Endothelial cell of umbilical vein (primary cell): Measurements from ENCODE around the gene CCDC171. TPM values are rescaled to one million over a fixed set of nuclear protein-coding genes. Genes with fewer than 3 reads are reported as not detected.

Experiments used
- BruUV-seq: library from RNA; stranded (reverse); fragments of 400-500 nt; replicated peaks from 2 replicates; lab custom pipeline; 2021; lab: Mats Ljungman, UMichigan
- CTCF ChIA-PET: fragments of 300-600, 350-600 bp; sonication (Branson Sonifier 250); formaldehyde crosslinking; loops from one replicate; lab custom pipeline; 2021; ENCODE audit warnings: antibody characterized with exemption, inconsistent platforms; lab: Charles Lee
- POLR2A ChIA-PET: fragments of 300-600, 350-600 bp; sonication (Branson Sonifier 250); formaldehyde crosslinking; loops from one replicate; lab custom pipeline; 2021; ENCODE audit warnings: antibody characterized with exemption, inconsistent platforms; lab: Charles Lee
- DNase-seq: peaks from one replicate; pipeline ENCODE4 v3.0.0-alpha.2; 2011; ENCODE audit warnings: low read depth, low spot score
- FAIRE-seq: peaks from 2 replicates; lab custom pipeline; 2011; peaks lifted over from hg19 to GRCh38; lab: Jason Lieb, UNC
- H2AFZ ChIP-seq: 2 replicates; pipeline ENCODE4 v1.6.0; 2012; ENCODE audit warnings: low read depth, low read length, control low read depth, inconsistent platforms
- H3K27ac ChIP-seq: 2 replicates; pipeline ENCODE4 v1.5.1; 2011; ENCODE audit warnings: low read depth, mild to moderate bottlenecking, control low read depth, low read length, moderate library complexity; ENCODE audit not compliant: insufficient read depth
- H3K27me3 ChIP-seq, 2 experiments: 2 replicates each; pipeline versions ENCODE4 v1.6.0 to v1.6.1; 2011; ENCODE audit warnings: low read length in 2 of 2, mixed read lengths in 1 of 2; ENCODE audit not compliant: control insufficient read depth in 2 of 2, insufficient read depth in 2 of 2
- H3K36me3 ChIP-seq, 2 experiments: 2 replicates in 1 of 2; 3 replicates in 1 of 2; pipeline ENCODE4 v1.5.1; 2011; ENCODE audit warnings: low read length in 2 of 2, mild to moderate bottlenecking in 1 of 2, moderate library complexity in 1 of 2; ENCODE audit not compliant: control insufficient read depth in 2 of 2, insufficient read depth in 2 of 2; ENCODE audit errors: extremely low read depth in 1 of 2
- H3K4me1 ChIP-seq: 3 replicates; pipeline ENCODE4 v1.5.1; 2011; ENCODE audit warnings: mild to moderate bottlenecking, low read length; ENCODE audit not compliant: control insufficient read depth, insufficient read depth; ENCODE audit errors: extremely low read depth
- H3K4me2 ChIP-seq: 2 replicates; pipeline ENCODE4 v1.6.1; 2011; ENCODE audit warnings: low read length, control low read depth, mixed read lengths; ENCODE audit not compliant: insufficient read depth
- H3K4me3 ChIP-seq, 3 experiments: fragments of 200-600 bp in 1 of 3; sonication (generic), shearing (Covaris generic) in 1 of 3; replicated peaks in 1 of 3; 2 replicates each; pipeline ENCODE4 v1.5.1; 2011 to 2016; ENCODE audit warnings: control low read depth in 3 of 3, low read length in 3 of 3, mild to moderate bottlenecking in 2 of 3, inconsistent platforms in 1 of 3, low read depth in 1 of 3, moderate library complexity in 1 of 3; ENCODE audit not compliant: insufficient read depth in 1 of 3
- H3K79me2 ChIP-seq: 2 replicates; pipeline ENCODE4 v1.6.0; 2012; ENCODE audit warnings: low read length, inconsistent platforms; ENCODE audit not compliant: control insufficient read depth, insufficient read depth
- H3K9ac ChIP-seq: replicated peaks from 2 replicates; pipeline ENCODE3; 2011; ENCODE audit warnings: low read length, control low read depth; ENCODE audit not compliant: insufficient read depth; ENCODE audit errors: extremely low read depth
- H3K9me1 ChIP-seq: replicated peaks from 3 replicates; pipeline ENCODE4 v1.6.0; 2011; ENCODE audit warnings: mild to moderate bottlenecking, low read length; ENCODE audit not compliant: control insufficient read depth, insufficient read depth; ENCODE audit errors: extremely low read depth
- H3K9me3 ChIP-seq: replicated peaks from 2 replicates; pipeline ENCODE4 v1.5.1; 2012; ENCODE audit warnings: low read length, inconsistent platforms; ENCODE audit not compliant: control insufficient read depth, insufficient read depth
- H4K20me1 ChIP-seq: replicated peaks from 2 replicates; pipeline ENCODE3; 2011; ENCODE audit warnings: mild to moderate bottlenecking, low read length; ENCODE audit not compliant: control insufficient read depth, insufficient read depth; ENCODE audit errors: extremely low read depth
- EZH2 ChIP-seq: IDR thresholded peaks from 2 replicates; pipeline ENCODE4 v1.6.1; 2012; ENCODE audit warnings: borderline replicate concordance, low read depth, mild to moderate bottlenecking, moderate library complexity, low read length, inconsistent platforms; ENCODE audit not compliant: severe bottlenecking
- FOS ChIP-seq: IDR thresholded peaks from 2 replicates; pipeline ENCODE4 v1.6.1; 2011; ENCODE audit warnings: mild to moderate bottlenecking, low read length, moderate library complexity, borderline replicate concordance; ENCODE audit not compliant: insufficient read depth
- GATA2 ChIP-seq: IDR thresholded peaks from 2 replicates; pipeline ENCODE4 v1.7.0; 2011; ENCODE audit warnings: low read depth, mild to moderate bottlenecking, moderate library complexity, mixed read lengths, low read length; ENCODE audit not compliant: insufficient read length, insufficient read depth
- JUN ChIP-seq: IDR thresholded peaks from 2 replicates; pipeline ENCODE4 v1.6.1; 2011; ENCODE audit warnings: borderline replicate concordance, low read depth; ENCODE audit not compliant: insufficient read length, insufficient read depth
- MYC ChIP-seq: IDR thresholded peaks from one replicate; pipeline ENCODE4 v1.6.1; 2011; ENCODE audit warnings: mild to moderate bottlenecking, low read depth, low read length
- POLR2A ChIP-seq: IDR thresholded peaks from 2 replicates; pipeline ENCODE4 v1.6.1; 2012; ENCODE audit warnings: low read depth, mild to moderate bottlenecking, control low read depth, low read length
- POLR2AphosphoS5 ChIP-seq: IDR thresholded peaks from 2 replicates; pipeline ENCODE4 v1.6.1; 2012; ENCODE audit warnings: low read depth, mild to moderate bottlenecking, control low read depth, low read length, moderate library complexity; ENCODE audit not compliant: insufficient read depth
- dilution Hi-C: fragments of 300-500 bp; cut with MboI; formaldehyde crosslinking; loops from one replicate; pipeline ENCODE4 v1.15.0; 2019; ENCODE audit warnings: low sequenced_read_pairs; ENCODE audit not compliant: extremely low pct_ligation_motif_present
- intact Hi-C: fragments of 100-400 bp; cut with micrococcal nuclease; formaldehyde crosslinking; loops from one replicate; pipeline ENCODE4 v1.10.0; 2022
- polyA plus RNA-seq, 4 experiments: library from polyadenylated mRNA; depleted of rRNA in 3 of 4; stranded (reverse) in 3 of 4; unstranded in 1 of 4; fragments of >200 nt; gene quantifications; 2 replicates each; pipeline versions ENCODE4 v1.2.1 to v1.2.3, GENCODE V29; 2011 to 2012; ENCODE audit warnings: missing spikeins in 1 of 4
- total RNA-seq: library from RNA; stranded (reverse); gene quantifications from 2 replicates; pipeline ENCODE4 v1.2.3, GENCODE V29; 2021
- TF ChIP-seq, protein P1 (sequence below): IDR thresholded peaks from 2 replicates; pipeline ENCODE4 v1.6.1; 2011; ENCODE audit not compliant: insufficient read depth, insufficient read length
- TF ChIP-seq, protein P2 (sequence below), 2 donors: IDR thresholded peaks; 1 replicate in 1 of 2; 2 replicates in 1 of 2; pipeline ENCODE4 v1.5.1; 2011; ENCODE audit warnings: low read length in 2 of 2, mild to moderate bottlenecking in 2 of 2, moderate library complexity in 2 of 2, control low read depth in 1 of 2, inconsistent platforms in 1 of 2, low read depth in 1 of 2; ENCODE audit not compliant: insufficient read depth in 1 of 2; ENCODE audit errors: extremely low read depth in 1 of 2

The CCDC171 gene
- total and polyA plus RNA-seq, 2 donors (not counting 3 experiments of a cell fraction or from before 2014, with no cell fraction given) = 0.58 to 1.4 TPM

DNA sequence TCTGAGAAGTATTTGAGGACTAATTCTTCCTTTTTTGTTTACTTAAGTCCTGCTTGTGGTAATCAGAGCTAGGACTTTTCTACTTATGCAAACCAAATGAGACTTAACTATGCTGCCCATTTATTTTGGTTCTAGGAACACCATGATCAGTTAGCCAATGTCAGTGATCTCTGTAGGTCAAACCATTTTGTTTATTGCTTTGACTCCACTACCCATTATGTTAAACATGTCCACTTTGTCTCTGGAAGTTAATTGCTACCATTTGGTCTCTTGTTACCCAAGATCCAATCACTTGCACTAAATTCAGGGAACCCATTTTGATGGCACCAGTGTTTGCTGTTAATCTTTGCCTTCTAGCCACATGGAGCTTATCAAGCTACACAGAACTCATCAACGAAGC is 161.9 kb downstream of the CCDC171 start:
- ChIA-PET CTCF (interaction anchor here (1.3 kb wide), 1 partner anchor 19 kb away, joined by 3 read pairs; no protein-coding TSS in a partner anchor), POLR2A (no interaction called here)
- Histone ChIP-seq H3K4me3 (no peak overlapping the region), H3K4me2 (no peak overlapping the region), H3K4me1 (no peaks in the 10 kb centered on the region), H3K9ac (no peak overlapping the region), H3K79me2 (no peaks in the 10 kb centered on the region), H3K9me3 (no peaks in the 10 kb centered on the region), H3K27ac (no peak overlapping the region), H4K20me1 (no peaks in the 10 kb centered on the region), H3K9me1 (no peaks in the 10 kb centered on the region), H3K27me3 (no peaks in the 10 kb centered on the region), H2AFZ (no peak overlapping the region), H3K36me3 (no peaks in the 10 kb centered on the region)
- dilution Hi-C loops (no loop called here), intact Hi-C loops (no loop called here)
- FAIRE-seq (no peak), DNase-seq (no peak)
- no peak for TF ChIP-seq POLR2A
- TF ChIP-seq, protein P1, sequence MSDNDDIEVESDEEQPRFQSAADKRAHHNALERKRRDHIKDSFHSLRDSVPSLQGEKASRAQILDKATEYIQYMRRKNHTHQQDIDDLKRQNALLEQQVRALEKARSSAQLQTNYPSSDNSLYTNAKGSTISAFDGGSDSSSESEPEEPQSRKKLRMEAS = no peak
- TF ChIP-seq JUN = no peak
- no peak for TF ChIP-seq GATA2
- TF ChIP-seq FOS = no peak
- TF ChIP-seq, protein P2, sequence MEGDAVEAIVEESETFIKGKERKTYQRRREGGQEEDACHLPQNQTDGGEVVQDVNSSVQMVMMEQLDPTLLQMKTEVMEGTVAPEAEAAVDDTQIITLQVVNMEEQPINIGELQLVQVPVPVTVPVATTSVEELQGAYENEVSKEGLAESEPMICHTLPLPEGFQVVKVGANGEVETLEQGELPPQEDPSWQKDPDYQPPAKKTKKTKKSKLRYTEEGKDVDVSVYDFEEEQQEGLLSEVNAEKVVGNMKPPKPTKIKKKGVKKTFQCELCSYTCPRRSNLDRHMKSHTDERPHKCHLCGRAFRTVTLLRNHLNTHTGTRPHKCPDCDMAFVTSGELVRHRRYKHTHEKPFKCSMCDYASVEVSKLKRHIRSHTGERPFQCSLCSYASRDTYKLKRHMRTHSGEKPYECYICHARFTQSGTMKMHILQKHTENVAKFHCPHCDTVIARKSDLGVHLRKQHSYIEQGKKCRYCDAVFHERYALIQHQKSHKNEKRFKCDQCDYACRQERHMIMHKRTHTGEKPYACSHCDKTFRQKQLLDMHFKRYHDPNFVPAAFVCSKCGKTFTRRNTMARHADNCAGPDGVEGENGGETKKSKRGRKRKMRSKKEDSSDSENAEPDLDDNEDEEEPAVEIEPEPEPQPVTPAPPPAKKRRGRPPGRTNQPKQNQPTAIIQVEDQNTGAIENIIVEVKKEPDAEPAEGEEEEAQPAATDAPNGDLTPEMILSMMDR (IDR thresholded peaks at IDR 0.05; ENCODE audit: extremely low read depth in 1 of 2, insufficient read depth in 1 of 2, low read depth in 1 of 2, low read length in 2 of 2) = no peak
- no peak for TF ChIP-seq MYC
- TF ChIP-seq POLR2AphosphoS5 = no peak
- no peak for TF ChIP-seq EZH2
- no TSS peak for BruUV-seq
